Panc1 (cell line): ENCODE results near the gene C1orf146. TPM values are rescaled to one million over a fixed set of nuclear protein-coding genes. Genes with fewer than 3 reads are reported as not detected.

ENCODE experiments used
- ATAC-seq: fragments of 200-7000 bp; cut with Tn5 transposase; 2 replicates; pipeline ENCODE4 v1.9.1; 2020; ENCODE audit warnings: mild to moderate bottlenecking, moderate library complexity
- BruUV-seq: library from RNA; stranded (reverse); fragments of 400-500 nt; replicated peaks from 2 replicates; lab custom pipeline; 2021; lab: Mats Ljungman, UMichigan
- CTCF ChIA-PET: fragments of 300-600 bp; sonication (Branson Sonifier 250); formaldehyde crosslinking; loops from one replicate; lab custom pipeline; 2022; ENCODE audit warnings: antibody characterized with exemption; lab: Charles Lee
- POLR2A ChIA-PET: fragments of 300-600 bp; sonication (Branson Sonifier 250); formaldehyde crosslinking; loops from one replicate; lab custom pipeline; 2022; ENCODE audit warnings: antibody characterized with exemption; lab: Charles Lee
- DNase-seq: peaks from one replicate; pipeline ENCODE4 v3.0.0-alpha.2; 2010; ENCODE audit warnings: low read depth, low spot score
- H3K27ac ChIP-seq: 2 replicates; pipeline ENCODE4 v1.5.1; 2011; ENCODE audit warnings: mild to moderate bottlenecking, low read length, inconsistent platforms
- H3K27me3 ChIP-seq: fragments of 200-500 bp; sonication (Bioruptor generic); 2 replicates; pipeline ENCODE4 v1.6.0; 2014; ENCODE audit warnings: low read length, inconsistent platforms; ENCODE audit not compliant: control insufficient read depth, insufficient read depth
- H3K36me3 ChIP-seq: fragments of 200-500 bp; sonication (Bioruptor generic); 2 replicates; pipeline ENCODE4 v1.5.1; 2014; ENCODE audit warnings: inconsistent platforms, mild to moderate bottlenecking, low read length, moderate library complexity; ENCODE audit not compliant: control insufficient read depth, insufficient read depth
- H3K4me1 ChIP-seq: 2 replicates; pipeline ENCODE4 v1.5.1; 2011; ENCODE audit warnings: inconsistent platforms, mild to moderate bottlenecking, low read length, moderate library complexity; ENCODE audit not compliant: control insufficient read depth, insufficient read depth
- H3K4me3 ChIP-seq, 2 experiments: 2 replicates each; pipeline ENCODE4 v1.5.1; 2011 to 2012; ENCODE audit warnings: low read depth in 2 of 2, low read length in 2 of 2, mild to moderate bottlenecking in 2 of 2, inconsistent platforms in 1 of 2, moderate library complexity in 1 of 2
- H3K9me3 ChIP-seq: fragments of 200-500 bp; sonication (Bioruptor generic); 2 replicates; pipeline ENCODE4 v1.5.1; 2014; ENCODE audit warnings: low read depth, mild to moderate bottlenecking, inconsistent platforms, low read length, moderate library complexity; ENCODE audit not compliant: control insufficient read depth, insufficient read depth
- CTCF ChIP-seq: fragments of 450-650 bp; IDR thresholded peaks from 2 replicates; pipeline ENCODE4 v1.5.1; 2017; ENCODE audit warnings: mild to moderate bottlenecking
- POLR2AphosphoS5 ChIP-seq: IDR thresholded peaks from 2 replicates; pipeline ENCODE4 v1.6.1; 2012; ENCODE audit warnings: mild to moderate bottlenecking, low read depth, low read length, moderate library complexity
- REST ChIP-seq, 2 experiments: IDR thresholded peaks; 2 replicates each; pipeline ENCODE4 v1.6.1; 2011 to 2012; ENCODE audit warnings: low read depth in 2 of 2, control low read depth in 1 of 2, low read length in 1 of 2, mild to moderate bottlenecking in 1 of 2, moderate library complexity in 1 of 2; ENCODE audit not compliant: insufficient read depth in 1 of 2
- SIN3A ChIP-seq: IDR thresholded peaks from 2 replicates; pipeline ENCODE4 v1.6.1; 2012; ENCODE audit warnings: low read depth, mild to moderate bottlenecking, low read length, moderate library complexity, borderline replicate concordance; ENCODE audit not compliant: insufficient read depth
- TCF7L2 ChIP-seq: IDR thresholded peaks from 2 replicates; pipeline ENCODE4 v1.6.1; 2011; ENCODE audit warnings: mild to moderate bottlenecking, low read depth, low read length, inconsistent platforms
- in situ Hi-C: cut with HindIII; loops from 2 replicates; pipeline ENCODE4 v1.10.0; 2016; ENCODE audit warnings: low sequenced_read_pairs, low pct_unique_long_range_greater_than_20kb
- intact Hi-C: fragments of 100-400 bp; cut with micrococcal nuclease; formaldehyde crosslinking; loops from one replicate; pipeline ENCODE4 v1.10.0; 2022; ENCODE audit not compliant: unreplicated experiment
- total RNA-seq: library from RNA; stranded (reverse); gene quantifications from one replicate; pipeline ENCODE4 v1.2.1, GENCODE V29; 2021; ENCODE audit not compliant: unreplicated experiment

Gene C1orf146
- total RNA-seq, 1 experiment from 2014 or later, result not detected

- Histone ChIP-seq H3K4me3 (no peak overlapping the region), H3K4me1 (no peaks in the 10 kb centered on the region), H3K27ac (no peak overlapping the region), H3K36me3 (peaks cover 3% of the 10 kb centered on the region), H3K27me3 (no peaks in the 10 kb centered on the region), H3K9me3 (no peaks in the 10 kb centered on the region)
- ChIA-PET POLR2A (interaction anchor here (0.7 kb wide), 1 partner anchor 25 kb away, joined by 10 read pairs; no protein-coding TSS in a partner anchor), CTCF (no interaction called here)
- intact Hi-C loops, result no loop called here
- in situ Hi-C loops, result no loop called here
- ATAC-seq, result no peak
- TF ChIP-seq POLR2AphosphoS5, result no peak
- no peak for TF ChIP-seq SIN3A
- TF ChIP-seq TCF7L2, result no peak
- TF ChIP-seq CTCF, result no peak
- no peak for TF ChIP-seq REST (IDR thresholded peaks at IDR 0.05; ENCODE audit: insufficient read depth in 1 of 2, low read depth in 2 of 2, low read length in 1 of 2)
- DNase-seq, result no peak
- no TSS peak for BruUV-seq
Observed at GRCh38 chr1:92259350-92259749, 41.6 kb downstream of the C1orf146 start.

GRCh38 chr1:92262516-92262915, 44.8 kb downstream of the C1orf146 start:
- POLR2A ChIA-PET, result no interaction called here
- DNase-seq, result no peak

More at GRCh38 chr1:92262516-92262915, 44.8 kb downstream of the C1orf146 start:
- intact Hi-C loops, result no loop called here
- CTCF ChIA-PET, result no interaction called here
- Histone ChIP-seq H3K4me1 (no peaks in the 10 kb centered on the region), H3K9me3 (no peaks in the 10 kb centered on the region), H3K27me3 (no peaks in the 10 kb centered on the region), H3K36me3 (peaks cover 3% of the 10 kb centered on the region), H3K27ac (no peak overlapping the region), H3K4me3 (no peak overlapping the region)
- no TSS peak for BruUV-seq
- ATAC-seq, result no peak
- in situ Hi-C loops, result no loop called here
- TF ChIP-seq REST (IDR thresholded peaks at IDR 0.05; ENCODE audit: insufficient read depth in 1 of 2, low read depth in 2 of 2, low read length in 1 of 2) (no peak), CTCF (no peak), SIN3A (no peak)
